ENCODE measurements around the gene RAB33A.

RAB33A gene

DNA sequence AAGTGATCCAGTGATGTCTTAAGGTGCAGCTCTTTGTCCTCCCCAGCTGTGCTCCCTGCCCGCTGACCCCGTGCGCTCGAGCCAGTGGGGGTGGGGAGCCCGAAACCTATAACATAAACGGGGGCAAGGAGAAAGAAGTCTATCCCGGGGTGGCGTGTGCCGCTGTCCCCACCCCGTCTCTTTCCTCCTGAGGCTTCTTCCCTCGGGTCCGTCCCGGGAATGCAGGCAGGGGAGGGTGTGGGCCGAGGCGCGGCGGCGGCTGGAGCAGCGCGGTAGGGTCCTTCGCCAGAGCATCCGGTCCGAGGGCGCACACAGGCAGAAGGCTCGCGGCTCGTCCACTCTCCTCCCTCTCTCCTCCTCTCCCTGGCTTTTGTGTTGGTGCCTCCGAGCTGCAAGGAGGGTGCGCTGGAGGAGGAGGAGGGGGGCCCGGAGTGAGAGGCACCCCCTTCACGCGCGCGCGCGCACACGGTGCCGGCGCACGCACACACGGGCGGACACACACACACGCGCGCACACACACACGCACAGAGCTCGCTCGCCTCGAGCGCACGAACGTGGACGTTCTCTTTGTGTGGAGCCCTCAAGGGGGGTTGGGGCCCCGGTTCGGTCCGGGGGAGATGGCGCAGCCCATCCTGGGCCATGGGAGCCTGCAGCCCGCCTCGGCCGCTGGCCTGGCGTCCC lies at the start of gene RAB33A:
Gene RAB33A (plus strand): TSS at position 517 of the 681 bp plus-strand sequence. CDS start 101 bp downstream, at position 618.
- peak within 1 kb of the TSS; percentile 59 to 65 for H3K4me3 ChIP-seq (ENCODE audit: low read length in 2 of 2)
- peak within 1 kb of the TSS; percentile 32 to 47 for H3K9ac ChIP-seq (ENCODE audit: low read depth in 1 of 2, low read length in 2 of 2)
- H3K36me3 ChIP-seq (ENCODE audit: control insufficient read depth in 2 of 2, insufficient read depth in 2 of 2, low read length in 2 of 2): no peaks in the 10 kb centered on the region
- H3K9me3 ChIP-seq (ENCODE audit: control insufficient read depth in 2 of 2, low read length in 2 of 2): no peaks in the 10 kb centered on the region
- peak within 1 kb of the TSS in 1 of 2 donors; percentile 38 for H3K27ac ChIP-seq (ENCODE audit: low read depth in 2 of 2, low read length in 2 of 2)
- peaks cover 0 to 5% of the 10 kb centered on the region in 2 donors for H3K4me1 ChIP-seq (ENCODE audit: control insufficient read depth in 2 of 2, insufficient read depth in 2 of 2, low read length in 2 of 2)
- peaks cover 3 to 14% of the 10 kb centered on the region in 2 donors for H3K27me3 ChIP-seq (ENCODE audit: control insufficient read depth in 2 of 2, insufficient read depth in 2 of 2, low read length in 2 of 2)

GRCh38 chrX:130124577-130124976 lies 47.2 kb upstream of the RAB33A start:
- peaks cover 0 to 2% of the 10 kb centered on the region in 2 donors for H3K4me1 ChIP-seq (ENCODE audit: control insufficient read depth in 2 of 2, insufficient read depth in 2 of 2, low read length in 2 of 2)
- no peaks in the 10 kb centered on the region for H3K9me3 ChIP-seq (ENCODE audit: control insufficient read depth in 2 of 2, low read length in 2 of 2)
- H3K36me3 ChIP-seq (ENCODE audit: control insufficient read depth in 2 of 2, insufficient read depth in 2 of 2, low read length in 2 of 2): peaks cover 11 to 13% of the 10 kb centered on the region in 2 donors
- H3K4me3 ChIP-seq (ENCODE audit: low read length in 2 of 2): no peak overlapping the region
- H3K27me3 ChIP-seq (ENCODE audit: control insufficient read depth in 2 of 2, insufficient read depth in 2 of 2, low read length in 2 of 2): no peaks in the 10 kb centered on the region
- H3K9ac ChIP-seq (ENCODE audit: low read depth in 1 of 2, low read length in 2 of 2): no peak overlapping the region
- no peak overlapping the region for H3K27ac ChIP-seq (ENCODE audit: low read depth in 2 of 2, low read length in 2 of 2)

DNA sequence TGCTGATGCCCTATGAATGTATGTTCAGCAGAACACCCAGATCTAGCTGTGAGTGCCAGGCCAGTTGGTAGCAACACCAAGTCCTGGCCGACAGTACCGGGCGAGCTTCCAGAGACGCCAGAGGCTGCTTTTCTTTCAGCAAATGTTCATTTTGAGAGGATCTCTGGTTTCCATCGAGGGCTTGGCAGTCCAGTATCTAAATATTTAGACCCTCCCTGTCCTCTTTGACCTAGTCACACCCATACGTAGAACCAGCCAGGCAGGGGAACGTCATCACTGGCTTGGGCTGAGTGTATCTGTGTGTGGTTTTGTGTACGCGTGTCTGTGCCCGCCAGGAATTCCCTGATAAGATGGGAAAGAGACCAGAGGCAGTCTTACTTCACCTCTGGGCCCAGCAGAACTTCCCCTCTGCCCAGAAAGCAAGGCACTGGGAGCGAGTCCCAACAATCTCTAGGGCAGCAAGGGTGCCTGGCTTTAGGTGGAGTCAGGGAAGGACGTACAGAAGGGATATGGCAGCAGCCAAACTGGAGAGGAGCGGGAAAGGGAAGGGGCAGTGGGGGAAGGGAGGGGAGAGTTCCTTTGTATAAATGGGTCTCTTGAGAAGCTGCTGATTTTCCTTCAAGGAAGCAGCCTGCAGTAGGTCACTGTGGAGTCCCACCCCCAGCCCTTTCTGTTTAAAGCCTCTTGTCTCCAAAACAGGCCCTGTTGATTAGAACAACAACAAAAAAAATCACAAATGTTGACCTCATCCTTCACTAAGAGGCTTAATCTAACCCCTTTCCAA lies 46.5 kb upstream of the RAB33A start:
- no peaks in the 10 kb centered on the region for H3K27me3 ChIP-seq (ENCODE audit: control insufficient read depth in 2 of 2, insufficient read depth in 2 of 2, low read length in 2 of 2)
- no peaks in the 10 kb centered on the region for H3K9me3 ChIP-seq (ENCODE audit: control insufficient read depth in 2 of 2, low read length in 2 of 2)
- peaks cover 0 to under 1% of the 10 kb centered on the region in 2 donors for H3K4me1 ChIP-seq (ENCODE audit: control insufficient read depth in 2 of 2, insufficient read depth in 2 of 2, low read length in 2 of 2)
- H3K27ac ChIP-seq (ENCODE audit: low read depth in 2 of 2, low read length in 2 of 2): peak overlapping the region; percentile 5 to 7
- no peak overlapping the region for H3K4me3 ChIP-seq (ENCODE audit: low read length in 2 of 2)
- peaks cover 11 to 16% of the 10 kb centered on the region in 2 donors for H3K36me3 ChIP-seq (ENCODE audit: control insufficient read depth in 2 of 2, insufficient read depth in 2 of 2, low read length in 2 of 2)
- no peak overlapping the region for H3K9ac ChIP-seq (ENCODE audit: low read depth in 1 of 2, low read length in 2 of 2)

- Histone ChIP-seq H3K9me3 (ENCODE audit: control insufficient read depth in 2 of 2, low read length in 2 of 2) (no peaks in the 10 kb centered on the region), H3K27me3 (ENCODE audit: control insufficient read depth in 2 of 2, insufficient read depth in 2 of 2, low read length in 2 of 2) (peaks cover 0 to 3% of the 10 kb centered on the region in 2 donors), H3K4me3 (ENCODE audit: low read length in 2 of 2) (no peak overlapping the region), H3K4me1 (ENCODE audit: control insufficient read depth in 2 of 2, insufficient read depth in 2 of 2, low read length in 2 of 2) (no peaks in the 10 kb centered on the region), H3K9ac (ENCODE audit: low read depth in 1 of 2, low read length in 2 of 2) (no peak overlapping the region), H3K36me3 (ENCODE audit: control insufficient read depth in 2 of 2, insufficient read depth in 2 of 2, low read length in 2 of 2) (peaks cover 25 to 29% of the 10 kb centered on the region in 2 donors), H3K27ac (ENCODE audit: low read depth in 2 of 2, low read length in 2 of 2) (no peak overlapping the region)
Observed at GRCh38 chrX:130130990-130131389, 40.8 kb upstream of the RAB33A start.

- peaks cover 16 to 29% of the 10 kb centered on the region in 2 donors for H3K36me3 ChIP-seq (ENCODE audit: control insufficient read depth in 2 of 2, insufficient read depth in 2 of 2, low read length in 2 of 2)
- H3K27me3 ChIP-seq (ENCODE audit: control insufficient read depth in 2 of 2, insufficient read depth in 2 of 2, low read length in 2 of 2): peaks cover 0 to under 1% of the 10 kb centered on the region in 2 donors
- H3K27ac ChIP-seq (ENCODE audit: low read depth in 2 of 2, low read length in 2 of 2): no peak overlapping the region
- H3K4me1 ChIP-seq (ENCODE audit: control insufficient read depth in 2 of 2, insufficient read depth in 2 of 2, low read length in 2 of 2): no peaks in the 10 kb centered on the region
- H3K9me3 ChIP-seq (ENCODE audit: control insufficient read depth in 2 of 2, low read length in 2 of 2): no peaks in the 10 kb centered on the region
- no peak overlapping the region for H3K4me3 ChIP-seq (ENCODE audit: low read length in 2 of 2)
- H3K9ac ChIP-seq (ENCODE audit: low read depth in 1 of 2, low read length in 2 of 2): no peak overlapping the region
Observed at GRCh38 chrX:130136496-130136895, 35.3 kb upstream of the RAB33A start.

GRCh38 chrX:130136961-130137360 lies 34.8 kb upstream of the RAB33A start:
- H3K36me3 ChIP-seq (ENCODE audit: control insufficient read depth in 2 of 2, insufficient read depth in 2 of 2, low read length in 2 of 2): peaks cover 16 to 29% of the 10 kb centered on the region in 2 donors
- no peak overlapping the region for H3K9ac ChIP-seq (ENCODE audit: low read depth in 1 of 2, low read length in 2 of 2)
- no peaks in the 10 kb centered on the region for H3K4me1 ChIP-seq (ENCODE audit: control insufficient read depth in 2 of 2, insufficient read depth in 2 of 2, low read length in 2 of 2)
- H3K4me3 ChIP-seq (ENCODE audit: low read length in 2 of 2): no peak overlapping the region
- H3K27me3 ChIP-seq (ENCODE audit: control insufficient read depth in 2 of 2, insufficient read depth in 2 of 2, low read length in 2 of 2): no peaks in the 10 kb centered on the region
- no peaks in the 10 kb centered on the region for H3K9me3 ChIP-seq (ENCODE audit: control insufficient read depth in 2 of 2, low read length in 2 of 2)
- no peak overlapping the region for H3K27ac ChIP-seq (ENCODE audit: low read depth in 2 of 2, low read length in 2 of 2)

GRCh38 chrX:130139474-130140201 lies 32.1 kb upstream of the RAB33A start:
- no peaks in the 10 kb centered on the region for H3K4me1 ChIP-seq (ENCODE audit: control insufficient read depth in 2 of 2, insufficient read depth in 2 of 2, low read length in 2 of 2)

GRCh38 chrX:130144509-130144908 lies 27.3 kb upstream of the RAB33A start:
- no peaks in the 10 kb centered on the region for H3K9me3 ChIP-seq (ENCODE audit: control insufficient read depth in 2 of 2, low read length in 2 of 2)
- H3K4me1 ChIP-seq (ENCODE audit: control insufficient read depth in 2 of 2, insufficient read depth in 2 of 2, low read length in 2 of 2): no peaks in the 10 kb centered on the region
- no peak overlapping the region for H3K27ac ChIP-seq (ENCODE audit: low read depth in 2 of 2, low read length in 2 of 2)
- no peaks in the 10 kb centered on the region for H3K27me3 ChIP-seq (ENCODE audit: control insufficient read depth in 2 of 2, insufficient read depth in 2 of 2, low read length in 2 of 2)
- peaks cover 3 to 39% of the 10 kb centered on the region in 2 donors for H3K36me3 ChIP-seq (ENCODE audit: control insufficient read depth in 2 of 2, insufficient read depth in 2 of 2, low read length in 2 of 2)
- no peak overlapping the region for H3K4me3 ChIP-seq (ENCODE audit: low read length in 2 of 2)
- H3K9ac ChIP-seq (ENCODE audit: low read depth in 1 of 2, low read length in 2 of 2): no peak overlapping the region

More at GRCh38 chrX:130139474-130140201, 32.1 kb upstream of the RAB33A start:
- Histone ChIP-seq H3K9ac (ENCODE audit: low read depth in 1 of 2, low read length in 2 of 2) (no peak overlapping the region), H3K36me3 (ENCODE audit: control insufficient read depth in 2 of 2, insufficient read depth in 2 of 2, low read length in 2 of 2) (peaks cover 16 to 41% of the 10 kb centered on the region in 2 donors), H3K27ac (ENCODE audit: low read depth in 2 of 2, low read length in 2 of 2) (no peak overlapping the region), H3K4me3 (ENCODE audit: low read length in 2 of 2) (no peak overlapping the region), H3K9me3 (ENCODE audit: control insufficient read depth in 2 of 2, low read length in 2 of 2) (no peaks in the 10 kb centered on the region), H3K27me3 (ENCODE audit: control insufficient read depth in 2 of 2, insufficient read depth in 2 of 2, low read length in 2 of 2) (no peaks in the 10 kb centered on the region)

- peaks cover 3 to 38% of the 10 kb centered on the region in 2 donors for H3K36me3 ChIP-seq (ENCODE audit: control insufficient read depth in 2 of 2, insufficient read depth in 2 of 2, low read length in 2 of 2)
- H3K4me1 ChIP-seq (ENCODE audit: control insufficient read depth in 2 of 2, insufficient read depth in 2 of 2, low read length in 2 of 2): no peaks in the 10 kb centered on the region
- H3K9me3 ChIP-seq (ENCODE audit: control insufficient read depth in 2 of 2, low read length in 2 of 2): no peaks in the 10 kb centered on the region
- H3K9ac ChIP-seq (ENCODE audit: low read depth in 1 of 2, low read length in 2 of 2): no peak overlapping the region
- no peak overlapping the region for H3K27ac ChIP-seq (ENCODE audit: low read depth in 2 of 2, low read length in 2 of 2)
- no peak overlapping the region for H3K4me3 ChIP-seq (ENCODE audit: low read length in 2 of 2)
- H3K27me3 ChIP-seq (ENCODE audit: control insufficient read depth in 2 of 2, insufficient read depth in 2 of 2, low read length in 2 of 2): no peaks in the 10 kb centered on the region
Observed at GRCh38 chrX:130145123-130145522, 26.6 kb upstream of the RAB33A start.

DNA sequence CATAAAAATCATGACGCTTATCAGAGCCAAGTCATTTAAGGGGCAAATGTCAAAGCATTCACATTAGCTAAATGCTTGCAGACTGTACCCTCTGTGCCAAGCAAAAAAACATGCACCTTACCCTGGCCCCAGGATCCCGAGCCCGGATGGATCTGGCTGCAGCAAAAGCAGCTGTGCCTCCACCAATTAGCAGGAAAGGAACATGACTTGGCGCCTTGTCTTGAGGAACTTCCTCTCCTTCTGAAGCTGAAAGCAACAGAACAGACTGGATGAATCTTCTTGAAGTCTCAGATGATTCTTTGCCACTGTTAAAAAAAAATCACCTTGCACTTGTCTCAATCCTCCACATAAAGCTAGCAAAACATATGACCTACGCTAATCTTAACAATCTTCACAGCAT lies 24.1 kb upstream of the RAB33A start:
- peaks cover 3 to 31% of the 10 kb centered on the region in 2 donors for H3K36me3 ChIP-seq (ENCODE audit: control insufficient read depth in 2 of 2, insufficient read depth in 2 of 2, low read length in 2 of 2)
- no peaks in the 10 kb centered on the region for H3K9me3 ChIP-seq (ENCODE audit: control insufficient read depth in 2 of 2, low read length in 2 of 2)
- H3K9ac ChIP-seq (ENCODE audit: low read depth in 1 of 2, low read length in 2 of 2): no peak overlapping the region
- H3K27me3 ChIP-seq (ENCODE audit: control insufficient read depth in 2 of 2, insufficient read depth in 2 of 2, low read length in 2 of 2): no peaks in the 10 kb centered on the region
- H3K27ac ChIP-seq (ENCODE audit: low read depth in 2 of 2, low read length in 2 of 2): no peak overlapping the region
- no peaks in the 10 kb centered on the region for H3K4me1 ChIP-seq (ENCODE audit: control insufficient read depth in 2 of 2, insufficient read depth in 2 of 2, low read length in 2 of 2)
- no peak overlapping the region for H3K4me3 ChIP-seq (ENCODE audit: low read length in 2 of 2)

Measured in mucosa of rectum (tissue), 2 donors.